HEK293T (cell line): ENCODE results near the gene TMEFF2.
A peak's percentile ranks its signal among the peaks of the same experiment; 100 is the strongest.

Experiments
- CTCF ChIA-PET: fragments of 350-600 bp; formaldehyde crosslinking; extraction: SDS; loops from one replicate; lab custom pipeline; 2021; ENCODE audit warnings: antibody characterized with exemption, inconsistent platforms; lab: Yijun Ruan, JAX
- POLR2A ChIA-PET: fragments of 350-600 bp; formaldehyde crosslinking; extraction: SDS; loops from one replicate; lab custom pipeline; 2020; ENCODE audit warnings: antibody characterized with exemption, inconsistent platforms; lab: Yijun Ruan, JAX
- DNase-seq: peaks from one replicate; pipeline ENCODE4 v3.0.0; 2012; ENCODE audit warnings: mixed read lengths; ENCODE audit errors: extremely low spot score
- ARNT ChIP-seq: fragments of 450-650 bp; IDR thresholded peaks from 2 replicates; pipeline ENCODE4 v1.6.1; 2017; ENCODE audit warnings: mild to moderate bottlenecking
- BHLHE40 ChIP-seq: fragments of 450-650 bp; IDR thresholded peaks from 2 replicates; pipeline ENCODE4 v1.6.1; 2016; ENCODE audit warnings: mild to moderate bottlenecking, moderate library complexity, borderline replicate concordance
- CTBP1 ChIP-seq: fragments of 450-650 bp; IDR thresholded peaks from 2 replicates; pipeline ENCODE4 v1.6.1; 2016; ENCODE audit warnings: borderline replicate concordance
- ELF4 ChIP-seq: fragments of 450-650 bp; IDR thresholded peaks from 2 replicates; pipeline ENCODE4 v1.6.1; 2017; ENCODE audit warnings: antibody characterized with exemption
- FOXA1 ChIP-seq: fragments of 450-650 bp; IDR thresholded peaks from 2 replicates; pipeline ENCODE4 v1.6.1; 2016; ENCODE audit warnings: mild to moderate bottlenecking
- FOXK2 ChIP-seq: fragments of 450-650 bp; IDR thresholded peaks from 2 replicates; pipeline ENCODE4 v1.6.1; 2016; ENCODE audit warnings: mild to moderate bottlenecking
- FOXM1 ChIP-seq: fragments of 450-650 bp; IDR thresholded peaks from 2 replicates; pipeline ENCODE4 v1.6.1; 2017; ENCODE audit warnings: mild to moderate bottlenecking, borderline replicate concordance
- HDGF ChIP-seq: fragments of 450-650 bp; IDR thresholded peaks from 2 replicates; pipeline ENCODE4 v1.6.1; 2017; ENCODE audit warnings: antibody characterized with exemption, borderline replicate concordance
- L3MBTL2 ChIP-seq: fragments of 450-650 bp; conservative IDR thresholded peaks from 2 replicates; pipeline ENCODE4 v1.6.1; 2016; ENCODE audit warnings: mild to moderate bottlenecking
- LEF1 ChIP-seq: fragments of 450-650 bp; IDR thresholded peaks from 2 replicates; pipeline ENCODE4 v1.6.1; 2017; ENCODE audit warnings: mild to moderate bottlenecking, borderline replicate concordance
- NFRKB ChIP-seq: fragments of 450-650 bp; IDR thresholded peaks from 2 replicates; pipeline ENCODE4 v1.6.1; 2016; ENCODE audit warnings: mild to moderate bottlenecking, moderate library complexity
- SP1 ChIP-seq: fragments of 450-650 bp; IDR thresholded peaks from 2 replicates; pipeline ENCODE4 v1.6.1; 2017
- SUZ12 ChIP-seq: fragments of 450-650 bp; IDR thresholded peaks from 2 replicates; pipeline ENCODE4 v1.6.1; 2016; ENCODE audit warnings: mild to moderate bottlenecking
- TARDBP ChIP-seq: fragments of 450-650 bp; IDR thresholded peaks from 2 replicates; pipeline ENCODE4 v1.6.1; 2016
- ZNF384 ChIP-seq: fragments of 450-650 bp; IDR thresholded peaks from 2 replicates; pipeline ENCODE4 v1.6.1; 2016
- TF ChIP-seq, protein P1 (sequence below): fragments of 450-650 bp; IDR thresholded peaks from 2 replicates; pipeline ENCODE4 v1.6.1; 2016

The TMEFF2 gene, protein sequence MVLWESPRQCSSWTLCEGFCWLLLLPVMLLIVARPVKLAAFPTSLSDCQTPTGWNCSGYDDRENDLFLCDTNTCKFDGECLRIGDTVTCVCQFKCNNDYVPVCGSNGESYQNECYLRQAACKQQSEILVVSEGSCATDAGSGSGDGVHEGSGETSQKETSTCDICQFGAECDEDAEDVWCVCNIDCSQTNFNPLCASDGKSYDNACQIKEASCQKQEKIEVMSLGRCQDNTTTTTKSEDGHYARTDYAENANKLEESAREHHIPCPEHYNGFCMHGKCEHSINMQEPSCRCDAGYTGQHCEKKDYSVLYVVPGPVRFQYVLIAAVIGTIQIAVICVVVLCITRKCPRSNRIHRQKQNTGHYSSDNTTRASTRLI

DNA sequence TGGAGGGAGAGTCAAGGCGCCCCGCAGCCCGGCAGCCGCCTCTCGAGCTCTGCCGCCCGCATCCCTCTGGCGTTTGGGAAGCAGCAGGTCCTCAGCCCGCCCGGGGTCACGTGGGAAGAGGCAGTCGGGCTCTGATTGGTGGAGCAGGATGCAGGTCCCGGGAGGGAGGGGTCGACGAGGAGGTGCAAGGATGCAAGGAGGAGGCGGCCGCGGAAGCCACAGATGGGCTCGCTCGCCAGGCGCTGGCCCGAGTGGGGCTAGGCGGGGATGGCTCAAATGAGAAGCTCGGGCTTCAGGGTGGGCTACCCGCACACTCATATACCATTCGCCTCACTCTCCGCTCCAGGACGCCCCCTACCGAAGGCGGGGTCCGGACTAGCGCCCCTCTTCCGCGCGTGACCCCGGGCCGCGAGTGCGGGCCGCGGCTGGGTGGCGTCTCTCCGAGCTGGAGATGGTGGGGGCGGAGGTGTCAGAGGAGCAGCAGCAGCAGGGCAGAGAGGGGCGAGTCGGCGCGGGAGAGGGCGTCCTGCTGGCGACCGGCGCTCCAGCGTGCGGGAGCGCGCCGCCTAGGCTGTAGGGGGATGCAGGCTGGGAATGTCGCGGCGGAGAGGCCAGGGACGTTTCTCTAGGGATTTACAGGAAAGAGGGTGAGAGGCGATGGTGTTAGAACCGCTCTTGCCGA is at the start of gene TMEFF2:
Gene TMEFF2 (minus strand): TSS at position 68 of the 682 bp plus-strand sequence. CDS start 409 bp downstream, outside the sequence.
- POLR2A ChIA-PET = no interaction called here
- CTCF ChIA-PET = no interaction called here
- DNase-seq = peak; percentile 93
- TF ChIP-seq L3MBTL2 (peak; percentile 59; the same call in 1 of the 2 replicates), CTBP1 (peak; percentile 80), ZNF384 (no peak)

DNA sequence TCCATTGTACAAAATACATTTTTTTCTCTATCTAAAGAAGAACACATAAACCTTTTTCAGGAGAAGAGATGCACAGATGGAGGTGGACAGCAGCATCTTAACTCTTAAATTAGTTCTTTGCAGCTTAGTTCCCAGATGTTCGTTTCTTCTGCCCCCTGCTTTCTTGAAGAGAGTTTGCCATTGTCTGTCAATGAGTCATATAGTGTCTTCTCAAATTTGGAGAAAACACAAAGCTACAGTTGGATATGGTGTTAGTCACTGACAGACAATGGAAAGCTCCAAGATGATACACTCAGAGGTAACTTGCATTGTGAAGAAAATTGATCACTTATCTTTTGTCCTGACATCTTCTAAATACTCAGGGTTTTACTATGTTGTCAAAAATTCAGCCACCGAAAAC is 48.8 kb upstream of the TMEFF2 start:
- CTCF ChIA-PET = no interaction called here
- POLR2A ChIA-PET = no interaction called here

DNA sequence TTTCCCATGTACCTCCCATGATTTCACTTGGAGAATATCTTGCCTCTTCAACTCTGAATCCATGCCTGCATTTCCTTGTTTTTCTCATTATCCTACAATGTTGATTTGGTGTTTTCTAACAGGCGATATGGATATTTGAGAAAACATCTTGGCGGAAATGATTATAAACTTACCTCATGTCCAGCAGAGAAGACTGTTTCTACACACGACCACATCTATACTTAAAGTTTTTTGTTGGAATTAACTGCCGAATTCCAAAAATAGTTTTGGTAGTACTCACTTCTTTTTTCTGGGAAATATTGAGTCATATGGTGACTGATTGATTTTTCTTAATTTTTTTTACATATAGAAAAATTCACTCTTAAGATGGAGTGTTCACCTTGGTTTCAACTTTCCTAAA is 41.4 kb upstream of the TMEFF2 start:
- no peak for DNase-seq
- ChIA-PET CTCF (no interaction called here), POLR2A (no interaction called here)
- TF ChIP-seq FOXA1 (no peak), ZNF384 (no peak), CTBP1 (no peak), NFRKB (no peak), LEF1 (no peak), HDGF (no peak), SP1 (no peak), ARNT (no peak)
- TF ChIP-seq, protein P1, sequence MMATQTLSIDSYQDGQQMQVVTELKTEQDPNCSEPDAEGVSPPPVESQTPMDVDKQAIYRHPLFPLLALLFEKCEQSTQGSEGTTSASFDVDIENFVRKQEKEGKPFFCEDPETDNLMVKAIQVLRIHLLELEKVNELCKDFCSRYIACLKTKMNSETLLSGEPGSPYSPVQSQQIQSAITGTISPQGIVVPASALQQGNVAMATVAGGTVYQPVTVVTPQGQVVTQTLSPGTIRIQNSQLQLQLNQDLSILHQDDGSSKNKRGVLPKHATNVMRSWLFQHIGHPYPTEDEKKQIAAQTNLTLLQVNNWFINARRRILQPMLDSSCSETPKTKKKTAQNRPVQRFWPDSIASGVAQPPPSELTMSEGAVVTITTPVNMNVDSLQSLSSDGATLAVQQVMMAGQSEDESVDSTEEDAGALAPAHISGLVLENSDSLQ = no peak

More for the DNA sequence above, 48.8 kb upstream of the TMEFF2 start:
- TF ChIP-seq FOXK2 = no peak
- no peak for TF ChIP-seq L3MBTL2
- no peak for TF ChIP-seq FOXM1
- no peak for TF ChIP-seq SP1
- TF ChIP-seq ELF4 = no peak
- TF ChIP-seq SUZ12 = no peak
- no peak for TF ChIP-seq TARDBP
- no peak for DNase-seq

DNA sequence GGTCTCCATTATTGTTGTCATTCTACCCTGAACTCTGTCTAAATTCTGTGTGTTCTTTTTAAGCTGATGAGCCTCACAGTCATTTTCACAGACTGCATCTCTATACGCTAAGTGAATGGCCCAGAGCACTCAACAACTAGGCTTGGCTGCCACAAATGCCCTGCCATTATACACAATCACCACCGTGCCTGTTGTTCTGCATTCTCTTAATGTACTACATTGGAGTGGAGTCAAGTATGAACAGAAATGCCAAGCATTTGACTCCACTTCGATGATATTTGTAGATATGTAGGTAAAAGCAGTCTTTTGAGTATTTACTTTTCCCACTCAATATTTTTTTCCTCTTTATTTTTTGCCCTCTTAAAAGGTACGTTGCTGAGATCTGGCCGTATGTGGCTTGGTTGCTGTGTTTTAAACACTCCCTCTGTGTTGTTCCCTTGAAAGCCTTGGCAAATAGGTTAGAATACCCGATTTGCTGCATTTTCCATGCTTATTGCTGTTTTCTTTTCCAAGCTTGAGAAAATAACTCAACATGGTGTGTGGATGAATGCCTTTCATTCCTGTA is 36.2 kb upstream of the TMEFF2 start:
- CTCF ChIA-PET = interaction anchor here (0.7 kb wide), 1 partner anchor 37 kb away, joined by 3 read pairs; no protein-coding TSS in a partner anchor
- no peak for DNase-seq

DNA sequence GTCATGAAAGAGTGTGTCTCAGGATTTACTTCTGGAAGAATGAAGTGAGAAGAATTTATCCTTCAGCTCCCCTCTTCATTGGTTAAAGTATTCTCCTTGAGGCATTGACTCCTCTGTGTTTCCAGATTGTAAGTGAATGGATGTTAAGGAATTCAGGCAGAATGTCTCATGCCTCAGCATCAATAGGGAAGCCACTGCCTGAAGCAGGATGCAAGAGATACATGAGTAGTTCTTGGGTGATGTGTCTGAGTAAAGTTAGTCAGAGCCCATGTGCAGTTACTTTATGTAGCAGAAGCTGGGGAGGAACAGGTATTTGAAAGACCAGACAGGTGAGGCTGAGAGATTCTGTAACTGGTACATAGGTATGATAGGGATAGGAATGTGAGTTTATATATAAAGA is 34.0 kb upstream of the TMEFF2 start:
- no peak for TF ChIP-seq CTBP1
- TF ChIP-seq L3MBTL2 = no peak
- TF ChIP-seq ELF4 = no peak
- no peak for TF ChIP-seq HDGF
- no peak for TF ChIP-seq BHLHE40
- no peak for TF ChIP-seq ZNF384
- TF ChIP-seq FOXA1 = no peak
- TF ChIP-seq SUZ12 = no peak
- no peak for TF ChIP-seq FOXM1
- TF ChIP-seq SP1 = no peak
- no peak for TF ChIP-seq LEF1
- no peak for TF ChIP-seq TARDBP
- TF ChIP-seq ARNT = no peak
- TF ChIP-seq, protein P1 = no peak
- POLR2A ChIA-PET = no interaction called here
- CTCF ChIA-PET = interaction anchor here (0.6 kb wide), 1 partner anchor 21 kb away, joined by 3 read pairs; no protein-coding TSS in a partner anchor
- no peak for DNase-seq

More for the DNA sequence above, 36.2 kb upstream of the TMEFF2 start:
- TF ChIP-seq, protein P1 = no peak
- TF ChIP-seq SUZ12 (no peak), ELF4 (no peak), FOXK2 (no peak), LEF1 (no peak), TARDBP (no peak), FOXM1 (no peak), CTBP1 (no peak), NFRKB (no peak)
- POLR2A ChIA-PET = no interaction called here

DNA sequence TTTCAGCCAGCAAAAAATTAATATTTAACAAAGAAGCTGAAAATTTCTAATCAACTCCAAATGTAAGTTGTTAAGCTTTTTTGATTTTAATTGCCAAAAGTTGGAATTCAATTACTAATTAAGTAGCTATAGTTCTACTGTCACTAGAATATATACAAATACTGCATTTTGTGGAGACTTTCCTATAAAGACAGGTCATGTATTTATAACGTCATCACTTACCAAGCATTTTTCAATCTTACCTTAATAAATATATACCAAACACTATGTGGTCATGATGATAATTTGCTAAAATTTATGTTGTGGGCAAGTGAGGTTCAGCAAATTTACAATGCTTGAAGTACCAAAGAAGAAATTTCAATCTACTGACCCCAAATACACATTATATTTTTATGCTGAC is 24.2 kb upstream of the TMEFF2 start:
- no peak for DNase-seq
- ChIA-PET POLR2A (no interaction called here), CTCF (no interaction called here)
- no peak for TF ChIP-seq LEF1
- TF ChIP-seq SP1 = no peak
- no peak for TF ChIP-seq TARDBP
- no peak for TF ChIP-seq FOXA1
- TF ChIP-seq NFRKB = no peak
- TF ChIP-seq BHLHE40 = no peak
- no peak for TF ChIP-seq L3MBTL2
- no peak for TF ChIP-seq ZNF384
- TF ChIP-seq CTBP1 = no peak
